Gastrocnemius medialis (tissue), 4 donors: ENCODE results near the gene B3GLCT.

Source experiments
- CTCF ChIP-seq, 5 experiments: fragments of 450-650 bp in 3 of 5; fragments of 200-600 bp in 2 of 5; sonication (generic) in 2 of 5; IDR thresholded peaks in 4 of 5; conservative IDR thresholded peaks in 1 of 5; 1 replicate in 4 of 5; 2 replicates in 1 of 5; pipeline ENCODE4 v1.5.1; 2016 to 2019; ENCODE audit warnings: antibody characterized with exemption in 5 of 5, mild to moderate bottlenecking in 3 of 5, moderate library complexity in 3 of 5
- POLR2A ChIP-seq, 2 donors: fragments of 450-650 bp; IDR thresholded peaks; one replicate each; pipeline ENCODE4 v1.6.1; 2017; ENCODE audit warnings: antibody characterized with exemption in 2 of 2, mild to moderate bottlenecking in 2 of 2, moderate library complexity in 2 of 2

DNA sequence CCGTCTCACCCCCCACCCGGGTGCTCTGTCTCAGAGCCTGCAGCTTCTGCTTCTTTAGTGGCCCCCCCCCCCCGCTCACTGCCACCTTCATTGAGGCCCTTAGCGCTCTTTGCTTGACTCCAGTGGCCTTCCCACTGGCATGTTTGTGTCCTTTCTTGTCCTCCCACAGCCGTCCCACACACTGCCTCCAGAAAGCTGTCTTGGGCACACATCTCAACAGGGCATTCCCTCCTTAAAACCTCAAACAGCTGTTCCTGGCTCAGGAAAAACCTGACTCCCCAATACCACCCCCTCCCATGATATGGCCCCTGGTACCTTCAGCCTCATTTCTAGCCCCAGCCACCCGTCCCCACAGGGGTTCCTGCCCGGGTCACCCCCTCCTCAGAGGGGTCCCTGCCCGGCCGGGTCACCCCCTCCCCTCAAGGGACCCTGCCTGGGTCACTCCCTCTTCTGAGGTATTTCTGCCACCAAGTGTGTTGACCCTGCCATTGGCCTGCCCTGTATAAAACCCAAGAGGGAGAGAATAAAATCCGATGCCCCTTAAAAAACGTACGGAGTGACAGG, 8.9 kb downstream of the B3GLCT start:
- TF ChIP-seq POLR2A (IDR thresholded peaks at IDR 0.05) (no peak), CTCF (IDR thresholded peaks at IDR 0.05 in 4 of 5, conservative IDR thresholded peaks at IDR 0.05 in 1 of 5) (no peak)
